Endothelial cell of umbilical vein (primary cell): ENCODE data around the gene GPR153. TPM values are rescaled to one million over a fixed set of nuclear protein-coding genes. Genes with fewer than 3 reads are reported as not detected.

Source experiments
- BruUV-seq: library from RNA; stranded (reverse); fragments of 400-500 nt; replicated peaks from 2 replicates; lab custom pipeline; 2021; lab: Mats Ljungman, UMichigan
- CTCF ChIA-PET: fragments of 300-600, 350-600 bp; sonication (Branson Sonifier 250); formaldehyde crosslinking; loops from one replicate; lab custom pipeline; 2021; ENCODE audit warnings: antibody characterized with exemption, inconsistent platforms; lab: Charles Lee
- POLR2A ChIA-PET: fragments of 300-600, 350-600 bp; sonication (Branson Sonifier 250); formaldehyde crosslinking; loops from one replicate; lab custom pipeline; 2021; ENCODE audit warnings: antibody characterized with exemption, inconsistent platforms; lab: Charles Lee
- DNase-seq: peaks from one replicate; pipeline ENCODE4 v3.0.0-alpha.2; 2011; ENCODE audit warnings: low read depth, low spot score
- FAIRE-seq: peaks from 2 replicates; lab custom pipeline; 2011; peaks lifted over from hg19 to GRCh38; lab: Jason Lieb, UNC
- H2AFZ ChIP-seq: 2 replicates; pipeline ENCODE4 v1.6.0; 2012; ENCODE audit warnings: low read depth, low read length, control low read depth, inconsistent platforms
- H3K27ac ChIP-seq: 2 replicates; pipeline ENCODE4 v1.5.1; 2011; ENCODE audit warnings: low read depth, mild to moderate bottlenecking, control low read depth, low read length, moderate library complexity; ENCODE audit not compliant: insufficient read depth
- H3K27me3 ChIP-seq, 2 experiments: 2 replicates each; pipeline versions ENCODE4 v1.6.0 to v1.6.1; 2011; ENCODE audit warnings: low read length in 2 of 2, mixed read lengths in 1 of 2; ENCODE audit not compliant: control insufficient read depth in 2 of 2, insufficient read depth in 2 of 2
- H3K36me3 ChIP-seq, 2 experiments: 2 replicates in 1 of 2; 3 replicates in 1 of 2; pipeline ENCODE4 v1.5.1; 2011; ENCODE audit warnings: low read length in 2 of 2, mild to moderate bottlenecking in 1 of 2, moderate library complexity in 1 of 2; ENCODE audit not compliant: control insufficient read depth in 2 of 2, insufficient read depth in 2 of 2; ENCODE audit errors: extremely low read depth in 1 of 2
- H3K4me1 ChIP-seq: 3 replicates; pipeline ENCODE4 v1.5.1; 2011; ENCODE audit warnings: mild to moderate bottlenecking, low read length; ENCODE audit not compliant: control insufficient read depth, insufficient read depth; ENCODE audit errors: extremely low read depth
- H3K4me2 ChIP-seq: 2 replicates; pipeline ENCODE4 v1.6.1; 2011; ENCODE audit warnings: low read length, control low read depth, mixed read lengths; ENCODE audit not compliant: insufficient read depth
- H3K4me3 ChIP-seq, 3 experiments: fragments of 200-600 bp in 1 of 3; sonication (generic), shearing (Covaris generic) in 1 of 3; replicated peaks in 1 of 3; 2 replicates each; pipeline ENCODE4 v1.5.1; 2011 to 2016; ENCODE audit warnings: control low read depth in 3 of 3, low read length in 3 of 3, mild to moderate bottlenecking in 2 of 3, inconsistent platforms in 1 of 3, low read depth in 1 of 3, moderate library complexity in 1 of 3; ENCODE audit not compliant: insufficient read depth in 1 of 3
- H3K79me2 ChIP-seq: 2 replicates; pipeline ENCODE4 v1.6.0; 2012; ENCODE audit warnings: low read length, inconsistent platforms; ENCODE audit not compliant: control insufficient read depth, insufficient read depth
- H3K9ac ChIP-seq: replicated peaks from 2 replicates; pipeline ENCODE3; 2011; ENCODE audit warnings: low read length, control low read depth; ENCODE audit not compliant: insufficient read depth; ENCODE audit errors: extremely low read depth
- H3K9me1 ChIP-seq: replicated peaks from 3 replicates; pipeline ENCODE4 v1.6.0; 2011; ENCODE audit warnings: mild to moderate bottlenecking, low read length; ENCODE audit not compliant: control insufficient read depth, insufficient read depth; ENCODE audit errors: extremely low read depth
- H3K9me3 ChIP-seq: replicated peaks from 2 replicates; pipeline ENCODE4 v1.5.1; 2012; ENCODE audit warnings: low read length, inconsistent platforms; ENCODE audit not compliant: control insufficient read depth, insufficient read depth
- H4K20me1 ChIP-seq: replicated peaks from 2 replicates; pipeline ENCODE3; 2011; ENCODE audit warnings: mild to moderate bottlenecking, low read length; ENCODE audit not compliant: control insufficient read depth, insufficient read depth; ENCODE audit errors: extremely low read depth
- EZH2 ChIP-seq: IDR thresholded peaks from 2 replicates; pipeline ENCODE4 v1.6.1; 2012; ENCODE audit warnings: borderline replicate concordance, low read depth, mild to moderate bottlenecking, moderate library complexity, low read length, inconsistent platforms; ENCODE audit not compliant: severe bottlenecking
- GATA2 ChIP-seq: IDR thresholded peaks from 2 replicates; pipeline ENCODE4 v1.7.0; 2011; ENCODE audit warnings: low read depth, mild to moderate bottlenecking, moderate library complexity, mixed read lengths, low read length; ENCODE audit not compliant: insufficient read length, insufficient read depth
- JUN ChIP-seq: IDR thresholded peaks from 2 replicates; pipeline ENCODE4 v1.6.1; 2011; ENCODE audit warnings: borderline replicate concordance, low read depth; ENCODE audit not compliant: insufficient read length, insufficient read depth
- MYC ChIP-seq: IDR thresholded peaks from one replicate; pipeline ENCODE4 v1.6.1; 2011; ENCODE audit warnings: mild to moderate bottlenecking, low read depth, low read length
- POLR2A ChIP-seq: IDR thresholded peaks from 2 replicates; pipeline ENCODE4 v1.6.1; 2012; ENCODE audit warnings: low read depth, mild to moderate bottlenecking, control low read depth, low read length
- POLR2AphosphoS5 ChIP-seq: IDR thresholded peaks from 2 replicates; pipeline ENCODE4 v1.6.1; 2012; ENCODE audit warnings: low read depth, mild to moderate bottlenecking, control low read depth, low read length, moderate library complexity; ENCODE audit not compliant: insufficient read depth
- dilution Hi-C: fragments of 300-500 bp; cut with MboI; formaldehyde crosslinking; loops from one replicate; pipeline ENCODE4 v1.15.0; 2019; ENCODE audit warnings: low sequenced_read_pairs; ENCODE audit not compliant: extremely low pct_ligation_motif_present
- intact Hi-C: fragments of 100-400 bp; cut with micrococcal nuclease; formaldehyde crosslinking; loops from one replicate; pipeline ENCODE4 v1.10.0; 2022
- polyA plus RNA-seq, 4 experiments: library from polyadenylated mRNA; depleted of rRNA in 3 of 4; stranded (reverse) in 3 of 4; unstranded in 1 of 4; fragments of >200 nt; gene quantifications; 2 replicates each; pipeline versions ENCODE4 v1.2.1 to v1.2.3, GENCODE V29; 2011 to 2012; ENCODE audit warnings: missing spikeins in 1 of 4
- total RNA-seq: library from RNA; stranded (reverse); gene quantifications from 2 replicates; pipeline ENCODE4 v1.2.3, GENCODE V29; 2021
- TF ChIP-seq, protein P1 (sequence below), 2 donors: IDR thresholded peaks; 1 replicate in 1 of 2; 2 replicates in 1 of 2; pipeline ENCODE4 v1.5.1; 2011; ENCODE audit warnings: low read length in 2 of 2, mild to moderate bottlenecking in 2 of 2, moderate library complexity in 2 of 2, control low read depth in 1 of 2, inconsistent platforms in 1 of 2, low read depth in 1 of 2; ENCODE audit not compliant: insufficient read depth in 1 of 2; ENCODE audit errors: extremely low read depth in 1 of 2

The GPR153 gene
- total and polyA plus RNA-seq, 2 donors (not counting 3 experiments of a cell fraction or from before 2014, with no cell fraction given), result 3.1 to 3.9 TPM

DNA sequence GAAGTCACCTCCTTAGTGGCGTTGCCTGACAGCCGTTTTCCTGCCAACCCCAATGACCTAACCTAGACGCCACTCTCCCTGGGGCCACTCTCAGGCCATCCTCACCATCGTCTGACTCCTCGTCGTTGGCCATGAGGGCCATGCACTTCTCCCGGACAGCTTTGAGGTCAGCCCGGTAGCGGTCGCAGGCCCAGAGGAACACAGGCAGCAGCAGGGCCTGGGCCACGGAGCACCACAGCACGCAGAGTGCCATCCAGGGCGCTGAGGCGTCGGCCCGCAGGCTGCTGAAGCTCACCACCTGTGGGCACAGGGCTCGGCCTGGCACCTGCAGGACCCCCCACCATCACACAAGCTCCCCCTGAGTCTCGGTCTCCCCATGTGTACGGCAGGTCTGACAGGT lies 9.7 kb downstream of the GPR153 start:
- BruUV-seq, result no TSS peak

More for the DNA sequence above, 9.7 kb downstream of the GPR153 start:
- no peaks in the 10 kb centered on the region for H4K20me1 ChIP-seq
- no peaks in the 10 kb centered on the region for H3K36me3 ChIP-seq
- no peak overlapping the region for H3K4me2 ChIP-seq
- no peaks in the 10 kb centered on the region for H3K9me3 ChIP-seq
- dilution Hi-C loops, result no loop called here
- peaks cover 3% of the 10 kb centered on the region for H3K4me1 ChIP-seq
- H3K79me2 ChIP-seq, result no peaks in the 10 kb centered on the region
- no peak overlapping the region for H3K9ac ChIP-seq
- FAIRE-seq (no peak), DNase-seq (no peak)
- H2AFZ ChIP-seq, result no peak overlapping the region
- TF ChIP-seq JUN, result no peak
- TF ChIP-seq MYC, result no peak
- TF ChIP-seq EZH2, result no peak
- TF ChIP-seq, protein P1, sequence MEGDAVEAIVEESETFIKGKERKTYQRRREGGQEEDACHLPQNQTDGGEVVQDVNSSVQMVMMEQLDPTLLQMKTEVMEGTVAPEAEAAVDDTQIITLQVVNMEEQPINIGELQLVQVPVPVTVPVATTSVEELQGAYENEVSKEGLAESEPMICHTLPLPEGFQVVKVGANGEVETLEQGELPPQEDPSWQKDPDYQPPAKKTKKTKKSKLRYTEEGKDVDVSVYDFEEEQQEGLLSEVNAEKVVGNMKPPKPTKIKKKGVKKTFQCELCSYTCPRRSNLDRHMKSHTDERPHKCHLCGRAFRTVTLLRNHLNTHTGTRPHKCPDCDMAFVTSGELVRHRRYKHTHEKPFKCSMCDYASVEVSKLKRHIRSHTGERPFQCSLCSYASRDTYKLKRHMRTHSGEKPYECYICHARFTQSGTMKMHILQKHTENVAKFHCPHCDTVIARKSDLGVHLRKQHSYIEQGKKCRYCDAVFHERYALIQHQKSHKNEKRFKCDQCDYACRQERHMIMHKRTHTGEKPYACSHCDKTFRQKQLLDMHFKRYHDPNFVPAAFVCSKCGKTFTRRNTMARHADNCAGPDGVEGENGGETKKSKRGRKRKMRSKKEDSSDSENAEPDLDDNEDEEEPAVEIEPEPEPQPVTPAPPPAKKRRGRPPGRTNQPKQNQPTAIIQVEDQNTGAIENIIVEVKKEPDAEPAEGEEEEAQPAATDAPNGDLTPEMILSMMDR (IDR thresholded peaks at IDR 0.05; ENCODE audit: extremely low read depth in 1 of 2, insufficient read depth in 1 of 2, low read depth in 1 of 2, low read length in 2 of 2), result no peak
- TF ChIP-seq POLR2AphosphoS5, result no peak
- TF ChIP-seq POLR2A, result no peak
- TF ChIP-seq GATA2, result no peak
- intact Hi-C loops, result no loop called here
- no peak overlapping the region for H3K4me3 ChIP-seq
- peaks cover 3 to 10% of the 10 kb centered on the region in 2 experiments for H3K27me3 ChIP-seq
- POLR2A ChIA-PET, result no interaction called here
- no peaks in the 10 kb centered on the region for H3K9me1 ChIP-seq
- CTCF ChIA-PET, result interaction anchor here (7.8 kb wide), 1 partner anchor 87 kb away, joined by 208 read pairs; no protein-coding TSS in a partner anchor
- H3K27ac ChIP-seq, result no peak overlapping the region
